Calu3 (cell line): ENCODE data around the gene FEM1C. TPM values are rescaled to one million over a fixed set of nuclear protein-coding genes. Genes with fewer than 3 reads are reported as not detected.

Source experiments
- BruUV-seq: library from RNA; stranded (reverse); fragments of 400-500 nt; replicated peaks from 2 replicates; lab custom pipeline; 2021; lab: Mats Ljungman, UMichigan
- CTCF ChIA-PET: fragments of 300-600 bp; sonication (Branson Sonifier 250); formaldehyde crosslinking; loops from one replicate; lab custom pipeline; 2022; ENCODE audit warnings: antibody characterized with exemption; lab: Charles Lee
- DNase-seq: peaks from one replicate; pipeline ENCODE4 v3.0.0; 2022
- H3K27ac Mint-ChIP-seq: one replicate; pipeline ENCODE4 v1.8.0; 2022; ENCODE audit warnings: mixed read lengths; ENCODE audit not compliant: unreplicated experiment
- H3K27me3 Mint-ChIP-seq: one replicate; pipeline ENCODE4 v1.8.0; 2022; ENCODE audit warnings: mixed read lengths; ENCODE audit not compliant: unreplicated experiment
- H3K36me3 Mint-ChIP-seq: one replicate; pipeline ENCODE4 v1.8.0; 2022; ENCODE audit warnings: mild to moderate bottlenecking, moderate library complexity, mixed read lengths; ENCODE audit not compliant: insufficient read depth, unreplicated experiment
- H3K4me1 Mint-ChIP-seq: one replicate; pipeline ENCODE4 v1.8.0; 2022; ENCODE audit warnings: mild to moderate bottlenecking, low read depth, mixed read lengths; ENCODE audit not compliant: unreplicated experiment
- H3K4me3 Mint-ChIP-seq: one replicate; pipeline ENCODE4 v1.8.0; 2022; ENCODE audit warnings: mild to moderate bottlenecking, low read depth, moderate library complexity, mixed read lengths; ENCODE audit not compliant: unreplicated experiment
- H3K9me3 Mint-ChIP-seq: one replicate; pipeline ENCODE4 v1.8.0; 2022; ENCODE audit warnings: low read depth, mixed read lengths; ENCODE audit not compliant: unreplicated experiment
- intact Hi-C: fragments of 100-400 bp; cut with micrococcal nuclease; formaldehyde crosslinking; loops from one replicate; pipeline ENCODE4 v1.10.0; 2022; ENCODE audit not compliant: unreplicated experiment
- total RNA-seq: library from RNA; stranded (reverse); gene quantifications from 2 replicates; pipeline ENCODE4 v1.2.3, GENCODE V29; 2022
- TF ChIP-seq, protein P1 (sequence below): fragments of 200-600 bp; IDR thresholded peaks from one replicate; pipeline ENCODE4 v1.8.0; 2022; ENCODE audit warnings: antibody characterized with exemption; ENCODE audit not compliant: unreplicated experiment

Gene FEM1C
- total RNA-seq, 1 experiment from 2014 or later: 42.8 TPM

DNA sequence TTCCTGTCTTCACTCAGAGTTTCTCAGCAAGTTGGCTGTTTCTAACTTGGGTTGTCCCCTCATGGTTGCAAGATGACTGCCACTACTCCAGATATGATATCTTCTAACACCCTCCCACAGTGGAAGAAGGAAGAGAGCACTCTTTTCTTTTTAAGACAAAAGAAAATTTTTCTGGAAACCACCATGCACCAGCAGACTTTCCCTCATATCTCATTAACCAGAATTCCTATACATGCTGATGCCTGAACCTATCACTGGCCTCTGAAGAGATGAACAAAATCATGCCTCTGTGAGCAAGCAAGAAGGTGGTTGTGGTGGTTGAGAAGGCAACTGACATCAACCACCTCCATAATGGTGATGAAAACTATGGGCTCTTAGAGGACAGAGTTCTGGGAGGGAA, 56.8 kb downstream of the FEM1C start:
- Mint-ChIP-seq H3K4me1 (peaks cover 24% of the 10 kb centered on the region), H3K27me3 (no peaks in the 10 kb centered on the region), H3K36me3 (no peaks in the 10 kb centered on the region), H3K9me3 (peaks cover 2% of the 10 kb centered on the region), H3K4me3 (no peak overlapping the region), H3K27ac (no peak overlapping the region)
- no peak for DNase-seq
- TF ChIP-seq, protein P1, sequence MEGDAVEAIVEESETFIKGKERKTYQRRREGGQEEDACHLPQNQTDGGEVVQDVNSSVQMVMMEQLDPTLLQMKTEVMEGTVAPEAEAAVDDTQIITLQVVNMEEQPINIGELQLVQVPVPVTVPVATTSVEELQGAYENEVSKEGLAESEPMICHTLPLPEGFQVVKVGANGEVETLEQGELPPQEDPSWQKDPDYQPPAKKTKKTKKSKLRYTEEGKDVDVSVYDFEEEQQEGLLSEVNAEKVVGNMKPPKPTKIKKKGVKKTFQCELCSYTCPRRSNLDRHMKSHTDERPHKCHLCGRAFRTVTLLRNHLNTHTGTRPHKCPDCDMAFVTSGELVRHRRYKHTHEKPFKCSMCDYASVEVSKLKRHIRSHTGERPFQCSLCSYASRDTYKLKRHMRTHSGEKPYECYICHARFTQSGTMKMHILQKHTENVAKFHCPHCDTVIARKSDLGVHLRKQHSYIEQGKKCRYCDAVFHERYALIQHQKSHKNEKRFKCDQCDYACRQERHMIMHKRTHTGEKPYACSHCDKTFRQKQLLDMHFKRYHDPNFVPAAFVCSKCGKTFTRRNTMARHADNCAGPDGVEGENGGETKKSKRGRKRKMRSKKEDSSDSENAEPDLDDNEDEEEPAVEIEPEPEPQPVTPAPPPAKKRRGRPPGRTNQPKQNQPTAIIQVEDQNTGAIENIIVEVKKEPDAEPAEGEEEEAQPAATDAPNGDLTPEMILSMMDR: no peak
- BruUV-seq: no TSS peak
- CTCF ChIA-PET: no interaction called here
- intact Hi-C loops: no loop called here

DNA sequence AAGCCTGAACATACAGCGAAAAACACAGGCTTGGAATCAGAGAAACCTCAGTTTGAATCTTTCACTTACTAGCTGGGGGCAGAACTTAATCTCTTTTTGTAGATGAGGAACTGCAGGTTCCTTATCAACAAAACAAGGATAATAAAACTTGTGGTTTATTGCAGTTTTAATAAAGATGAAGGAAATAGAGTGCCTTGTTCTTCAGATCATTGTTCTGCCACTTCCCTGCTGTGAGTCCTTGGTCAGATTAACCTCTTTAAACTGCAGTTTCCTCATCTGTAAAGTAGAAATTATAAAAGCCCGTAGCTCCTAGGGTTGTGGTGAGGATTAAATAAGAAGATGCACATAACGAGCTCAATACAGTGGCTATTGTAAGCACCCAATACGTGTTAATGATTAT, 57.4 kb downstream of the FEM1C start:
- intact Hi-C loops: no loop called here
- CTCF ChIA-PET: no interaction called here
- TF ChIP-seq, protein P1: no peak
- Mint-ChIP-seq H3K4me1 (peaks cover 24% of the 10 kb centered on the region), H3K36me3 (no peaks in the 10 kb centered on the region), H3K9me3 (peaks cover 2% of the 10 kb centered on the region), H3K27me3 (no peaks in the 10 kb centered on the region), H3K4me3 (no peak overlapping the region), H3K27ac (no peak overlapping the region)
- no peak for DNase-seq
- BruUV-seq: no TSS peak

DNA sequence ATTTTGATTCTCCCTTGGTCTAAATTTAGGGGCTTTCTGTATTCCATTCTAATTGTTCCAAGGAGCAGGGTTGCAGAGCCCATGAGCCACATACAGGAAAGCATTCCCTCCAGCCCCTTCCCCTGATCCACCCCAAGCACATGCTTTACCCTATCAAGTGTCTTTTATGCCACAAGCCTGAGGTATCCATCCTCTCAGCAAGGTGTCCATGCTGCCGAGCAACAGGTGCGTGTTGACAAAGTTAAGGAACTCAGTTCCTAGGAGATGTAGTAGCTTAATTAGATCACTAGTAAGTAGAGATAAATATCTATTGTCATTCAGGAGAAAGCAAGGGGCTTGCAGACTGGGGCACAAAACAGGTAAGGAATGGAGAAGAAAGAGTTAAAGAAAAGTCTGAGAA, 57.8 kb downstream of the FEM1C start:
- peaks cover 24% of the 10 kb centered on the region for H3K4me1 Mint-ChIP-seq
- intact Hi-C loops: no loop called here
- TF ChIP-seq, protein P1: no peak
- H3K27ac Mint-ChIP-seq: no peak overlapping the region
- no peaks in the 10 kb centered on the region for H3K27me3 Mint-ChIP-seq
- H3K4me3 Mint-ChIP-seq: no peak overlapping the region
- peaks cover 2% of the 10 kb centered on the region for H3K9me3 Mint-ChIP-seq
- DNase-seq: no peak
- CTCF ChIA-PET: interaction anchor here (1.1 kb wide), 1 partner anchor 54 kb away, joined by 3 read pairs; no protein-coding TSS in a partner anchor
- BruUV-seq: no TSS peak
- H3K36me3 Mint-ChIP-seq: no peaks in the 10 kb centered on the region

DNA sequence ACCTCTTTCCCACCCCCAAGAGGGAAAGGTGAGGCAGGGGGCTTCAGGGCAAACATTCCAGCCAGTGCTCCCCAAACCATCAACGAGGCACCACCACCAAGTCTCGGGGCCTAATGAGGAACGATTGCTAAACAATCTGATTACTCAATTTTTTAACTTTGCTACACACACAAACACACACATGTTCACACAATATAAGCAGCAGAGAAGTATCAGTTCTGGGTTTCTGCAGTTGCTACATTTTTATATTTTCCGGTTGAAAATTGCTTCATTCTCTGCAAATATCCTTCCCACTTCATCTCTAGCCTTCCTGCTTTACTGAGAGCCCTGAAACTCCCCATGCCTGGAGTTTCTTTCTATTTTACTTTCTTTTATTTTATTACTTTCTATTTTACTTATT, 60.2 kb downstream of the FEM1C start:
- no peak for DNase-seq
- CTCF ChIA-PET: no interaction called here
- intact Hi-C loops: no loop called here
- H3K36me3 Mint-ChIP-seq: no peaks in the 10 kb centered on the region
- TF ChIP-seq, protein P1: no peak
- H3K27ac Mint-ChIP-seq: no peak overlapping the region
- H3K4me3 Mint-ChIP-seq: no peak overlapping the region
- peaks cover 2% of the 10 kb centered on the region for H3K9me3 Mint-ChIP-seq
- H3K27me3 Mint-ChIP-seq: no peaks in the 10 kb centered on the region
- H3K4me1 Mint-ChIP-seq: peaks cover 16% of the 10 kb centered on the region
- BruUV-seq: no TSS peak
